Right atrium auricular region (tissue), 2 donors: ENCODE measurements around the gene HOXD12. TPM values are rescaled to one million over a fixed set of nuclear protein-coding genes. Genes with fewer than 3 reads are reported as not detected.

Source experiments
- DNase-seq: peaks from one replicate; pipeline ENCODE4 v3.0.0-alpha.2; 2019; ENCODE audit warnings: low spot score
- H3K27ac ChIP-seq, 2 donors: fragments of 200-600 bp; sonication (generic); 1 replicate in 1 of 2; 2 replicates in 1 of 2; pipeline ENCODE4 v1.5.1; 2016 to 2019
- H3K27me3 ChIP-seq, 2 donors: fragments of 200-600 bp; sonication (generic); one replicate each; pipeline versions ENCODE4 v1.5.1 to v1.6.0; 2017 to 2019
- H3K36me3 ChIP-seq: fragments of 200-600 bp; sonication (generic); one replicate; pipeline ENCODE4 v1.5.1; 2016
- H3K4me1 ChIP-seq, 2 donors: fragments of 200-600 bp; sonication (generic); one replicate each; pipeline versions ENCODE4 v1.5.1 to v1.6.0; 2017 to 2019
- H3K4me3 ChIP-seq, 2 donors: fragments of 200-600 bp; sonication (generic); 1 replicate in 1 of 2; 2 replicates in 1 of 2; pipeline ENCODE4 v1.5.1; 2017 to 2019; ENCODE audit warnings: mild to moderate bottlenecking in 1 of 2, moderate library complexity in 1 of 2
- H3K9me3 ChIP-seq, 2 donors: fragments of 200-600 bp; sonication (generic); one replicate each; pipeline ENCODE4 v1.5.1; 2019
- CTCF ChIP-seq, 2 donors: fragments of 200-600 bp; sonication (generic); IDR thresholded peaks; one replicate each; pipeline ENCODE4 v1.5.1; 2019; ENCODE audit warnings: antibody characterized with exemption in 2 of 2
- total RNA-seq, 2 donors: library from RNA; depleted of rRNA; stranded (reverse); fragments of >200 nt; gene quantifications; one replicate each; pipeline ENCODE4 v1.1.0, GENCODE V29; 2016

HOXD12 gene
- total RNA-seq, 2 donors from 2014 or later = not detected

- Histone ChIP-seq H3K36me3 (no peaks in the 10 kb centered on the region), H3K9me3 (peaks cover 0 to 6% of the 10 kb centered on the region in 2 donors), H3K4me3 (peak overlapping the region in 1 of 2 donors; percentile 35), H3K4me1 (peaks cover 0 to 30% of the 10 kb centered on the region in 2 donors), H3K27ac (no peak overlapping the region), H3K27me3 (peaks cover 65 to 80% of the 10 kb centered on the region in 2 donors)
- peak; percentile 54 for DNase-seq
- TF ChIP-seq CTCF (IDR thresholded peaks at IDR 0.05) = peak; percentile 71 to 79
These were observed 19.6 kb upstream of the HOXD12 start for GRCh38 chr2:176079831-176080539.

- peaks cover 0 to 38% of the 10 kb centered on the region in 2 donors for H3K4me1 ChIP-seq
- H3K4me3 ChIP-seq = peak overlapping the region in 1 of 2 donors; percentile 31
- H3K36me3 ChIP-seq = no peaks in the 10 kb centered on the region
- peaks cover 66 to 80% of the 10 kb centered on the region in 2 donors for H3K27me3 ChIP-seq
- peaks cover 0 to 6% of the 10 kb centered on the region in 2 donors for H3K9me3 ChIP-seq
- no peak overlapping the region for H3K27ac ChIP-seq
- peak; percentile 51 for DNase-seq
- TF ChIP-seq CTCF (IDR thresholded peaks at IDR 0.05) = no peak
These were observed 18.8 kb upstream of the HOXD12 start for GRCh38 chr2:176080540-176081375.

- peaks cover 0 to 45% of the 10 kb centered on the region in 2 donors for H3K4me1 ChIP-seq
- no peak overlapping the region for H3K27ac ChIP-seq
- TF ChIP-seq CTCF (IDR thresholded peaks at IDR 0.05) = no peak
- H3K36me3 ChIP-seq = no peaks in the 10 kb centered on the region
- H3K9me3 ChIP-seq = peaks cover 0 to 3% of the 10 kb centered on the region in 2 donors
- DNase-seq = peak; percentile 2
- H3K4me3 ChIP-seq = no peak overlapping the region
- H3K27me3 ChIP-seq = peaks cover 72 to 80% of the 10 kb centered on the region in 2 donors
These were observed 18.2 kb upstream of the HOXD12 start for GRCh38 chr2:176081376-176081836.

- no peak for TF ChIP-seq CTCF (IDR thresholded peaks at IDR 0.05)
- peak; percentile 28 for DNase-seq
- Histone ChIP-seq H3K27ac (no peak overlapping the region), H3K36me3 (no peaks in the 10 kb centered on the region), H3K9me3 (no peaks in the 10 kb centered on the region), H3K4me1 (peaks cover 0 to 45% of the 10 kb centered on the region in 2 donors), H3K27me3 (peaks cover 72 to 82% of the 10 kb centered on the region in 2 donors), H3K4me3 (no peak overlapping the region)
These were observed 17.6 kb upstream of the HOXD12 start for GRCh38 chr2:176081837-176082524.

GRCh38 chr2:176082525-176082823, 17.1 kb upstream of the HOXD12 start:
- Histone ChIP-seq H3K27ac (no peak overlapping the region), H3K4me1 (peaks cover 0 to 45% of the 10 kb centered on the region in 2 donors), H3K9me3 (no peaks in the 10 kb centered on the region), H3K27me3 (peaks cover 67 to 86% of the 10 kb centered on the region in 2 donors), H3K36me3 (no peaks in the 10 kb centered on the region), H3K4me3 (no peak overlapping the region)
- TF ChIP-seq CTCF (IDR thresholded peaks at IDR 0.05) = no peak
- no peak for DNase-seq
